LNCaP clone FGC (cell line): ENCODE data around the gene ARL11.
"Not testable (repeated sequence)": the region's sequence is repeated elsewhere in the genome, so short reads cannot be mapped to it uniquely, and the experiment has no call there.

ENCODE experiments used
- DNase-seq: peaks from one replicate; pipeline ENCODE4 v3.0.0-alpha.2; 2011; ENCODE audit warnings: low read depth
- H3K4me3 ChIP-seq: 2 replicates; pipeline ENCODE4 v1.5.1; 2011; ENCODE audit warnings: mild to moderate bottlenecking, low read depth, low read length, control low read depth
- CTCF ChIP-seq: IDR thresholded peaks from 2 replicates; pipeline ENCODE4 v1.5.1; 2012; ENCODE audit warnings: mild to moderate bottlenecking; ENCODE audit not compliant: control insufficient read depth, insufficient read depth; ENCODE audit errors: extremely low read depth

ARL11 gene

GRCh38 chr13:49587311-49587847, 40.9 kb upstream of the ARL11 start:
- no peak overlapping the region for H3K4me3 ChIP-seq
- no peak for DNase-seq

GRCh38 chr13:49590714-49591113, 37.6 kb upstream of the ARL11 start:
- not testable (repeated sequence) for DNase-seq, H3K4me3 ChIP-seq

More at GRCh38 chr13:49587311-49587847, 40.9 kb upstream of the ARL11 start:
- TF ChIP-seq CTCF: no peak

- DNase-seq, H3K4me3 ChIP-seq: not testable (repeated sequence)
Observed at GRCh38 chr13:49593876-49594275, 34.4 kb upstream of the ARL11 start.

- no peak for DNase-seq
- no peak for TF ChIP-seq CTCF
- no peak overlapping the region for H3K4me3 ChIP-seq
Observed at GRCh38 chr13:49594576-49594975, 33.7 kb upstream of the ARL11 start.

GRCh38 chr13:49596221-49596620, 32.1 kb upstream of the ARL11 start:
- no peak for TF ChIP-seq CTCF
- DNase-seq: no peak
- H3K4me3 ChIP-seq: no peak overlapping the region

GRCh38 chr13:49597043-49597641, 31.2 kb upstream of the ARL11 start:
- TF ChIP-seq CTCF: no peak
- no peak overlapping the region for H3K4me3 ChIP-seq
- DNase-seq: no peak

GRCh38 chr13:49602005-49602404, 26.3 kb upstream of the ARL11 start:
- peak; percentile 87 for DNase-seq
- no peak overlapping the region for H3K4me3 ChIP-seq
- TF ChIP-seq CTCF: no peak

GRCh38 chr13:49602615-49603014, 25.7 kb upstream of the ARL11 start:
- not testable (repeated sequence) for DNase-seq, H3K4me3 ChIP-seq
